ENCODE data around the gene ENGASE.

The ENGASE gene

DNA sequence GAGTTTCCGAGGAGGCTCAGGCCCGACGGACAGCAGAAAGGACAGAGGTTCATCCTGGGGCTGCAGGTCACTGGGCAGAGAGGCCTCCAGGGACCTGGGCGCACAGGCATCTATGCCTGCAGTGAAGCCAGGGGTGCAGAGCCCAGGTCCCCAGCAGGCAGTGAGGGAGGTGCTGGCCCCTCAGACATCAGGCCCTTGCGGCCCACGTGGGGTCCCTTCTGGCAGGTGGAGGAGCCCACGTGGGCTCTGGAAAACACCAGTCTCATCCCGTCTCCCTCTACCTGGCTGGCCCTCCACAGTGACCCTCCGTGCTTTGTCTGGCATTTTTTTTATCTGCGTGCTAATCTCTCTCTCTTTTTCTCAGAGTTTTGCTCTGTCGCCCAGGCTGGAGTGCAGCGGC, 36.5 kb downstream of the ENGASE start:
- no peak for DNase-seq (ENCODE audit: extremely low read depth in 1 of 2, low read depth in 1 of 2)

DNA sequence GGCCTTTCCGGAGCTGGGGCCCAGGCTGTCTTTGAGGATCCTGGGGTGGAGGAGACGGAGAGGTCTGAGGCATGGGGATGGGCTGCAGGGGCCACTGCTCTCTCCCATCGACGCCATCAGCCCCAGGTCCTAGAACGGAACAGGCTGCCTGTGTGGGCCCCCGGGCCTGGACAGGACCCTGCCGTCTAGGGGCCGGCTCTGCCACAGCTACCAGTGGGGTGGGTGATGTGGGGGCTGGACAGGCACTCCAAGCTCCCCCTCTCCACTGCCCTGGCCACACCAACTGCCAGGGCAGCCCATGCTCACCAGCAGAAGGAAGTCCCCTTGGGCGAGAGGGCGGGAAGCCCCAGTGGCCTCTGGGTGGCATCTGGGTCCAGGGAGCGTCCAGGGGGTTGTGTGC, 37.8 kb downstream of the ENGASE start:
- DNase-seq (ENCODE audit: extremely low read depth in 1 of 2, low read depth in 1 of 2): no peak

DNA sequence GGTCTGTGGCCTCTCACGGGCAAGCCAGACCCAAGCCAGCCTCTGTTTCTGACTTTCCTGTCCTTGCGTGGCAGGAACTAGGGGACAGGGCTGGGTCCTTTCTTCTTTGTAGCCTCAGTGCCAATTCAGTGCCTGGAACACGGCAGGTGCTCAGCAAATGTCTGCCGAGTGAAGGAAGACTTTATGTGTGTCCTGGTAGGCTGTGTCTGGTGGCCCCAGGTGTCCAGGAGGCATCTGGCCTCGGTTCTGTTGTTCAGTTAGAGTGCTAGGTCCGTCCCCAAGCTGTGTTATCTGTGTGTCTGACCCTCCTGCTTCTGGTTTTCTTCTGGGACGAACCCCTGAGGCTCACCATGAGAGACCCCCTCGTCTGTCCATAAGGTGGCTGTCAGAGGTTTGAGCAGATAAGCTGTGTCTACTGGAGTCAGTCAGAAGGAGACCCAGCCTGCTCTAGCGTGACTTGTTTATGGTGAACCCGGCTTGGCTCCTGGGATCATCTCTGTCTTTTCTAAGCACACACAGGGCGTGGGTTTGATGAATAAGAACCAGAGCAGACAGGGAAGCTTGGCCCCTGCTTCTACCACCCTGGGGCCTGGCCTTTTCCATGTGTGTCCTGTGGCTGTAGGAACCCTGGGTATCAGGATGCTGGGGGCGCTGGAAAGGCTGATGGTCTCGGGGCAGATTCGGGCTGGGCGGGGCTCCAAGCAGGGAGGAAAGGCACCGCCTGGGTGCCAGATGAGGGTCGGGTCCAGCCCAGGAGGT, 39.3 kb downstream of the ENGASE start:
- no peak for DNase-seq (ENCODE audit: extremely low read depth in 1 of 2, low read depth in 1 of 2)

DNA sequence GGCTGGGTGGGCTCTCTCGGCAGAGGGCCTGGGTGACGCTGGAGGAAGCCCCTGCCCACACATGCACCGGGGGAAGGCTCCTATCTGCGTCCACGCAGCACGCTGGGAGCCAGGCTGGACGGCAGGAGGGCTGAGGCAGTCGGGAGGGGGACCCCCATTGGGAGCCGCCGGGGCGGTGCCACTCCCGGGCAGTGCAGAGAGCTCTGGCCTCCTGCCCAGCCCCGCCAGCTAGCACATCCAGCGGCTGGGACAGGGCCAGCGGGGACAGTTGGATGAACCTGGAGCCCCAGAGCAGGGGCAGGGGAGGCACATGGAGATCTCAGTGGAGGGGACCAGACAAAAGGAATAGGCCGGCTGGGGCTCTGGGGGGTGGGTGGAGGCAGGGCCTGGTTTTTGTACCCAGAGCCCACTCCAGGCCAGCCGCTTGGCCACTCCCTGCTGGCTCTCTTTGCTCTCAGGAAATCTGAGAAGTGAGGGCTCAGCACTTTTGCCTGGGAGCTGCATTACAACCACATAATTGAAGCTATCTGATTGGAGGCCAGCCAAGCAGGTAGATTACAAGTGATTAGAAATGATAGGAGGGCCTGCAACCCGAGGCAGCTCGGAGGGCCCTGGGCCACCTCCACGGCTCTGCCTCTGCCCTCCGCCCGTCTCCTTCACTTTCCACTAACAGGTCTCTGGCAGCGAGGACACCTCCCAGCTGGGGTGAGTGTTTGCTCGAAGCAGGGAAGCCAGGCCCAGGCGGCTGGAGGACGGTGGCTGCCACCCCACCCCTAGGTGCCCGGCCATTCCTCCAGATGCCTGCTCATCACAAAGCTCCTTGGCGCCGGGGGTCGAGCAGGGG, 40.1 kb downstream of the ENGASE start:
- DNase-seq (ENCODE audit: extremely low read depth in 1 of 2, low read depth in 1 of 2): no peak

DNA sequence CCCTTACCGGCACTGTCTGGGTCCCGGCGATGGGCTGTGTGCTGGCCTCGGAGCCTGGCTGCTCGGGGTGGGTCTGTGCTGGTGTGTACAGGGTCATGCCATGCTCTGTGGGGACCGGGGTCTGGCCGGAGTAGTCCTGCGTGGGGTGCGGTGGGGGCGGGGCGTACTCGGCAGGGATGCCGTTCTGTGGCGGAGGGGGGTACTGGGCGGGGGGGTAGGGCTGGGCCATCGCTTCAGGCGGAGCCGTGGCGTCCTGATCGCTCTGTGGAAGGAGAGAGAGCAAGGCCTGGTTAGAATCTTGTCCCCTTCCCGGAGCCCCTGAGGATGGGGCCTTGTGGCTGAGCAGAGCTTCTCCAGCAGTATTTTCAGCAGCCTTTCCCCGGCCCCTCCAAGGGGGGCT, 40.9 kb downstream of the ENGASE start:
- no peak for DNase-seq (ENCODE audit: extremely low read depth in 1 of 2, low read depth in 1 of 2)

DNA sequence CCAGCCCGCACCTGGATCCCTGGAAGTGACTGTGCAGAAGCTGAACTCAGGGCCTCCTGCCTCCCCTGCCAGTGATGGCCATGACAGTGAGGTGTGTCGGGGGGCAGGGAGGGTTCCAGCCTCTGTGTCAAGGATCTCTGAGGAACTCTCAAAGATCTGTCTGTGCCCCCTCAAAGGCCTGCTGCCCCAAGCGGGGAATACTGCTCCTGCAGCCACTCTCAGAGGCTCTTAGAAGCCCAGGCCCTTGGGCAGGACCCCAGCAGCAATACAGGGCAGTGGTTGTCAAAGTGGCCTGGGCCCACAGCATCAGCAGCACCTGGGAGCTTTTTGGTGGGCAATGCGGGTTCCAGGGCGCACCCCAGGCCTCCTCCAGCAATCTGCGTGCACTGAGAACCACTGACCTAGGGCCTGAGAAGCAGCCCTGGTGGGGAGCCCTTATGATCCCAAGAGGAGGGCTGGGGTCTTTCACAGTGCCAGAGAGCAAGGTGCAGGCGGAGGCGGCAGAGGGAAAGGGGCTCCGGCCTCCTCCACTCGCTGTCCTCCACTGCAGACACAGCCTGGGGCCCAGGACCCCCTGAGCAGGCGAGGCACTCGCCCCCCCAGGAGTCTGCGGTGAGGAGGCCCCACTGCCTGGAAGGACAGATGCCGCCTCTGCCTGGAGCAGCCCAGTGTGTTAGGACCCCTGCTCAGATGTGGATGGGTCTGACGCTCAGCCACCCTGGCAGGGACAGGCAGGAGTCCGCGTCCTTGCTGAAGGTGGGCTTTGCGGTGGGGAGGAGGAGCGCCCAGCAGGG, 42.1 kb downstream of the ENGASE start:
- no peak for DNase-seq (ENCODE audit: extremely low read depth in 1 of 2, low read depth in 1 of 2)

DNA sequence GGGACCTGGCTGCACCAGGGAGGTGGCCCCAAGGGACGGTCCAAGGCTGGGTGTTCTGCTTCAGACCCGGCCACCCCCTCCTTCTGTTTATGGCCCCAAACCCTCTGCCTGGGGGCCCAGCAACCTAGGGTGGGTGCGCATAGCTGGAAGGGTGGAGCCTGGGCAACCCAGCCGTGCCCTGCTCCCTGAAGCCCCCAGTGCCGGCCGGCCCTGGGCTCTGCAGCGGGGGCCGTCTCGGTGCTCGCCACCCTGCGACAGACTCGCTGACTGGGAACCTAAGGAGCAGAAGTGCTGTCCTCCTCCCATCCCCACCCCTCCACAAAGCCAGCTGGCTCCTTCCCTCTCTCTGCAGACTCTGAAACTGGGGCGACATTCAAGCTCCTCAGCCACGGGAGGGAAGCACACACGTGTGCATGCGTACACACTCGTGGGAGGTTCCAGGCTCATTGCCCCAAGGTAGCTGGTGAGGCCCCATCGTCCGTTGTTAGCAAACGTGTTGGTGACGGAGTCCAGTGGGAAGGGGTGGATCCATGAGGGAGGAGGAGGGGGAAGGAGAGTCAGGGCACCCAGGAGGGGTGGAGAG, 43.4 kb downstream of the ENGASE start:
- no peak for DNase-seq (ENCODE audit: extremely low read depth in 1 of 2, low read depth in 1 of 2)

DNA sequence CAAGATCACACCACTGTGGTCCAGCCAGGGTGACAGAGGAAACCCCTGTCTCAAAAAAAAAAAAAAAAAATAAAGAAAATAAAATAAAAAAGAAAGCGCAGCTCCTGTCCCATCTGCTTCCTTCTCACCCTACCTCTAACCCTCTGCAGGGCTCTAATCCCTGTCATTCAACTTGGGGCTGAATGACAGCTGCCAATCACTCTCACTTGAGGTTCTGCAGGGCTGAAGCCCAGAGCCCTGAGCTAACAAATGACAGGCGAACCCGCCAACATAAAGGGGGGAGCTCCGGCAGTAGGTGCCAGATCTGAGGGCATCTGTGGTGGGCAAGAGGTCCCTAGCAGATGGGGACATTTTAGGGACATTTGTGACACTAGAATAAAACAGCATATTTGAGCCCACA, 44.3 kb downstream of the ENGASE start:
- no peak for DNase-seq (ENCODE audit: extremely low read depth in 1 of 2, low read depth in 1 of 2)

DNA sequence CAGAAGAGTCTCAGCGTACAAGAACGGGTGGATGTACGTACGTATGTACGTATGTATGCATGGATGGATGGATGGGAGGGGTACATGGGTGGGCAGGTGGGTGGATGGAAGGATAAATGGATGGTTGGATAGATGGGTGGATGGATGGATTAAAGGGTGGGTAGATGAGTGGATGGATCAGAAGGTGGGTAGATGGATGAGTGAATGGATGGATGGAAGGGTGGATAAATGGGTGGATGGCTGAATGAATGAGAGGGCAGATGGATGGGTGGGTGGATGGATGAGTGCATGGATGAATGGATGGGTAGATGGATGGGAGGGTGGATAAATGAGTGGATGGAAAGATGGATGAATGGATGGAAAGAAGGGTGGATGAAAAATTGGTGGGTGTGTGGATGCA, 45.6 kb downstream of the ENGASE start:
- no peak for DNase-seq (ENCODE audit: extremely low read depth in 1 of 2, low read depth in 1 of 2)

DNA sequence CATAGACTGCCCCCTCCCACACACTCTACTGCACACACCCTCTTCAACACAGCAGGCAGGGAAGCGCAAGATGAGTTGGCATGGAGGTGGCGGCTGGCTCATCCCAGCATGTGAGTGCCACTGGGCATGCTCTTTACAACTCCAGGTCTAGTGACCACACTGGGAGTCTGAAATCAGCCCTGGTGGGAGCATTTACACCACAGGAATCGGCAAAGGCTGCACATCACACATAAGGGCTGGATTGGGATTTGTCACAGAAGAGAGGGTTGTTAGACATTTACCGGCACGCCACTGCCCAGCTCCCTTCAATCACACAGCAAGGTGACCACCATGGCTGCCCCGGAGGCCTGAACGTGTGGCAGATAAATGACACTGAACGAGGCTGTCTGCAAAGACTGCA, 49.4 kb downstream of the ENGASE start:
- no peak for DNase-seq (ENCODE audit: extremely low read depth in 1 of 2, low read depth in 1 of 2)

DNA sequence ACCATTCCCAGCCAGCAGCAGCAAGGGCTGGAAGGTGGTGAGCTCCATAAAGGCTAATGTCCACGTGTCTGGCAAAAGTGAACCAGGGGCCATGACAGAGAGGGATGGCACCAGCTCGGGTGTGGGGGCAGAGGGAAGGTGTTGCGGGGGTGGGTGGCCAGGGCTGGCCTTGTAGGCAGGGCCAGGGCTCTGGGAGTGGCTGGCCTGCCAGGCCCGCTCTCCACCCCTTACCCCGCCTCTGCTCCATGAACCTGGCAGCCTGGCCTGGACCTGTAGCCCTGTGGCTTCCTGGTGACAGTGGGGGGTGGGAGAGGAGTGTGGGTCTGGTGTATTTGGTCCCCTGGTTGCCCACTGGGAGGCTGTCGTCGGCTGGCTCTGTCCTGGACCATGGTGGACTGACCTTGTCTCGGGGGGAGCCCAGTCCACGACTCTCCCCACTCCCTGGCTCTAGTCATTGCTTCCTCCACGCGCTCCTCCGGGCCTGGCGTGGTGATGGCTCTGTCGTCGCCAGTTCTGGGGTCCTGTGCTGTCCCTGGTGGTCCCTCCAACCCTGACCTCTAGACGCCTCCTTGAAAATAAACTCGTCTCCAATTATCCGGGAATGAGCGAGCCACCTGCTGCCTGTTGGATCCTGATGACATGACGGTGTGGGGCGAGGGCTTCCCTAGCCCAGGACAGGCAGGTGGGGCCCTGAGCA, 50.0 kb downstream of the ENGASE start:
- no peak for DNase-seq (ENCODE audit: extremely low read depth in 1 of 2, low read depth in 1 of 2)

DNA sequence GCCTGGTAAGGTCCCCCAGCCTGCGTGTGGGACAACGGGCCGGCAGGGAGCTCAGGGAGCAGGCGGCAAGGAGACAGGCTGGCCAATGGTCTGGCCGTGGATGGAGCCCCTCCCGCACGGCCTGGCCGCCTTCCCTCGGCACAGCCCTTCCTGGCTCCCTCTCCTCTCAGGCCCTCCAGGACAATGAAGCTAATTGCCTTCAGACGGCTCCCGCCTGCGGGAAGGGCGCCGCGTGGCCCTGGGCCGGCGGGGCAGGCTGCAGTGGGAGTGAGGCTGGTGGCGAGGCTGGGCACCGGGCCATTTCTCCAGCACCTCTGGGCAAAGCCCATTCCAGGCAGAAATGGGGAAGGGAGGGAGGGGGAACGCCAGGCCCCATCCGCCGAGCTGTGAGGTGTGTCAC, 50.9 kb downstream of the ENGASE start:
- no peak for DNase-seq (ENCODE audit: extremely low read depth in 1 of 2, low read depth in 1 of 2)

DNA sequence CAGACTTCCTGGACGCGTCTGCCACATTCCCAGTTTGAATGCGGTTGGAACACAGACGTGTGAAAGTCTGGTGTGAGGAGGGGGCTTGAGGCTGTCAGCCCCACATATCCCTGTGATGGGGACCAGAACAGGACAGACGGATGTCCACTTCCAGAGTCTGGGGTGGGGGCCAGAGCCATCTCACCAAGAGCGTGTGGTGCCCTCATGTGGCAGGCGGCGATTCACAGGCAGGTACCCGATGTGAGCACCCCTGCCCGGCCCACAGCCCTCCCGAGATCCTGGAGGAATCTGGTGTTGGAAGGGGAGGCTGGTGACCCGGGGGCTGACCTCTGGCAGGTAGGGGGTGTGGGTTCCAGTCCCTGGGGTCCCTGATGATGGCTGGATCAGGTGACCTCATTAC, 51.5 kb downstream of the ENGASE start:
- DNase-seq (ENCODE audit: extremely low read depth in 1 of 2, low read depth in 1 of 2): no peak

DNA sequence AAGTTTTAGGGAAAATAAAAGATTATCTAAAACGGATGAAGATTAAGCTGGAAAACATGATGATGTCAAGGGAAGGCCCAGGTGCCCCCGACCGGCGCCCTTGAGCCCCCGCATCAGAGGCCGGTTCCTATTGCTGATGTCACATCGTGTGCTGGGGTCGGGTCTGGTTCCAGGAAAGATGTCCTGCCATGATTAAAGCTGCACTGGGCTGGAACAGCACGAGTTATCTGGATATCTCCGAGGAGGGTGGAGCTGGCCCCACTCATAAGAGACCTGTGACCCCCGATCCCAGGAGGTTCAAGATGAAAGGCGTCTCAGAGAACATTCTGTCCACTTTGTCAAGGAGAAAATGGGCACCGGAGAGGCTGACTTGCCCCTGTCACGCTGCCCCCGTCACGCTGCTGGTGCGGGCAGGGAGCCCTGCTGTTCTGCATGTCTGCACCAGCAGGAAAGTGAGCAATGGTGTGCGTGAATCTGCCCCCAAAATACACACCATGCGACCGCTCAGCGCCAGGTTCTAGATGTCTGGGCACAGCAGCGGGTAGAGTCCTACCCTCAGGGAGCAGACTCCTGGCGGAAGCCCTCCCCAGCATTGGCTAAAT, 53.0 kb downstream of the ENGASE start:
- no peak for DNase-seq (ENCODE audit: extremely low read depth in 1 of 2, low read depth in 1 of 2)

DNA sequence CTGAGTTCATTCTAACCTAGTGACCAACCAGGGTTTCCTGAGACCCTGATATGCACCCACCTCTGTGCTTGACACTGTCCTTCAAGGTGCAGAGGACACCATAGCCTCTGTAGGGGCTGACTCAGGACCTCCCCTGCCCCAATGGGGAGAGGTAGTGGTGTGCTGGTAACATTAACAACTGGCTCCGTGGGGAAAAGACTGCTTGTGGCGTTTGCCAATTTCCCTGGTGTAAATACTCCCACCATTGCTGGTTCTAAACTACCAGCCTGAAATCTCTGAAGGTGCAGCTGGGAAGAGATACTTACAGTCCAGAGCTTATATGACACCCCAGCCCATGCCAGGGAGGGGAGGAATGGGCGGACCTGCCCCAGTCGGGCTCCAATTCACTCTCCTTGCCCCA, 54.9 kb downstream of the ENGASE start:
- no peak for DNase-seq (ENCODE audit: extremely low read depth in 1 of 2, low read depth in 1 of 2)

DNA sequence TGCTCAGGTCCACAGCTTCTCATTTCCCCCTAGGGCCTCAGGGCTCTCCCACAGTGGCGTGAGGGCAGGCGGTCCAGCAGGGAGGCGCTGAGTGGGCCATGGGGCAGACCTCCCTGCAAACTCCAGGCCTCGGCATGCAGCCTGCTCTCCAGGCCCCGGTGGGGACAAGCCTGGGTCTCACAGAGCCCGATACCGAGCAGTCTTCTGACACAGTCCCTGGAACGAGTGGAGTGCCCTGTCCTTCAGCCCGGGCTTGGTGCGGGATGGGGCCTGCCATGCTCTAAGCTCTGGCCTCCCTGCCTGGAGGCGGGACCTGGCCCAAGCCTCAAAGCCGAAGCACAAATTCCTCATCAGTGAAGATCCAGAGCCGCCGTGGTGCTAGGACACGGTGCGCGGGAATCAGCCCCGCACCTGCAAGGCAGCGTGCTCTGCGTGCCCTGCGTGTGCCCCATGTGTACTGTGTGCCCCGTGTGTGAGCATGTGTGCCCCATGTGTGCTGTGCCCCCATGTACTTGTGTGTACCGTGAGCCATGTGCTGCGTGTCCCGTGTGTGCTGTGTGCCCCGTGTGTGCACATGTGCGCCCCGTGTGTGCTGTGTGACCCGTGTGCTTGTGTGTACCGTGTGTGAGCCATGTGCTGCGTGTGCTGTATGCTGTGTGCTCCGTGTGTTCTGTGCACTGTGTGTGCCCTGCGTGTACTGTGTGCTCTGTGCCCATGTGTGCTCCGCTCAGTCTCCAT, 56.1 kb downstream of the ENGASE start:
- no peak for DNase-seq (ENCODE audit: extremely low read depth in 1 of 2, low read depth in 1 of 2)

DNA sequence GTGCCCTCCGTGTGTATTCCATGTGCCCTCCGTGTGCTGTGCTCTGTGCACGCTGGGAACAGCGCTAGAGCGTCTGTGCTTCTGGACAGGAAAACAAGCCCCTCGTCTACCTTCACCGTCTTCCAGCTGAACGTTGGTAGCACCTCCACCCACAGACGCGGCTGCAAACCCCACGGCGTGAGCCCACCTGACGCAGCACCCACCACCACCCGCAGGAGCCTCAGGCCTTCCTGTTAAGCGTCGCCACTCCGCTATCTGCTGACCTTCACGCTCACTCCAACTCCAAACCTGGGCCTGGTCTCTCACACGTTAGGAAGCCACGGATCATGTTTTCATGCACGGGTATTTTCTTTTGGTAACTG, 56.6 kb downstream of the ENGASE start:
- DNase-seq (ENCODE audit: extremely low read depth in 1 of 2, low read depth in 1 of 2): no peak

DNA sequence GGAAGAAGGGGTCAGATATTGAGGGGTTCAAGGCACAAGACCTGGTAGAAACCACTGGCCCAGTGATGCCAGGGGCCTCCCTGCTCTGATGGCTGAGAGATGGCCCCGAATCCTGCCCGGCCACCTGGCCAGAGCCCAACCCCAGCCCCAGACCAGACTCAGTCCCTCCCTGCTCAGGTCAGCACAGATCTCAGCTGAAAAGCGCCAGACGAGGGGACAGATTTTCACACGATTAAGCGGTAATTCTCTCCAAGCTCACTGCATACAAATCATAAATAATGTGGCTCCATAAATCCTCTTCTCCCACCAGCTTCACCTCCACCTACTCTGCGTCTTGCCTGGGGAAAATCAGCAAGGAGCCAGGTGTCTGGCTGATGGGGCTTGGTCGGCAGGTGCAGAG, 57.1 kb downstream of the ENGASE start:
- DNase-seq (ENCODE audit: extremely low read depth in 1 of 2, low read depth in 1 of 2): no peak

DNA sequence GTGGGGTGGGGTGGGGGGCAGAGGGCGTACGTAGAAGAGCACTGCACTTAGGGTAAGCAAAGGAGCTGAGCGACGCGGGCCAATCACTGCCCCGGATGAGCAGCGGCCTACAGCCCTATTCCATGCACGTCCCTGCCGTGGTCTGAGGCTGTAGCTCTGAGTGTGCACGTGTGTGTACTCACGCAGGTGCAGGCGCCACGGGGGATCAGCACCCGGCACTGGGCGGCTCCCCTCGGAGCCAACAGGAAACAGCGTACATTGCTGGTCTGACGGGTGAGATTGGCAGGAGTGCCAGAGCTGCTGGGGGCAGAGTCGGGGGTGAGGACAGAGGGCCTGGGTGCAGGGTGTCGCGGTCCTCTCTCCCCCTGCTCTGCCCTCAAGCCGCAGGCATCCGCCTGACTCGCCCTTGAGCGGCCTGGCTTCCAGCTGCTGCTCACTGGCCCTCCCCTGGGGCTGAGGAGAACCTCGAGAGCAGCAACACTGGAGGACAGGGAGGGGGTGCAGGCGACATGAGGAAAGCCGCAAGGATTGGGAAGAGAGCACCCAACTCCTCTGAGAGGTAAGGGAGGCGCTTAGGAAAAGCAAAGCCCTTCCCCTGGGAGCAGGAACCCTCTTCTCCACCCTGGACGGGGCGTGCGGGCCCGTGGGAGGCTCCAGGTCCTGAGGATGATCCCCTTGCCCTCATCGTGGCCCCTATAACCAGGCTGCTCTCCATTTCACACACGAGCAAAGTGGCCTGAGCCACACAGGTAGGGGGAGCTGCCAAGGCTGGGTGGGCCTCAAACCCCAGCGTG, 57.8 kb downstream of the ENGASE start:
- DNase-seq (ENCODE audit: extremely low read depth in 1 of 2, low read depth in 1 of 2): no peak
